Astrocyte (in vitro differentiated cells and primary cell): ENCODE measurements around the gene DMRTC1B. TPM values are rescaled to one million over a fixed set of nuclear protein-coding genes. Genes with fewer than 3 reads are reported as not detected.

Source experiments
- total RNA-seq: library from RNA; stranded (reverse); gene quantifications from 2 replicates; pipeline ENCODE4 v1.2.1, GENCODE V29; 2021

DMRTC1B gene
- total RNA-seq, 1 donor from 2014 or later: not detected

Other genes starting within 250 kb of the DMRTC1B start
- 23.6 and 24.3 TPM in 2 replicates for gene HDAC8, start 204.0 kb upstream of the DMRTC1B start, total RNA-seq
- gene PHKA1, start 62.6 kb upstream of the DMRTC1B start, total RNA-seq: 6.5 and 7.5 TPM in 2 replicates
- not detected in 2 replicates for gene FAM236B, start 5.8 kb downstream of the DMRTC1B start, total RNA-seq
- not detected in 2 replicates for gene FAM236D, start 31.3 kb downstream of the DMRTC1B start, total RNA-seq
- not detected in 2 replicates for gene FAM236C, start 135.7 kb downstream of the DMRTC1B start, total RNA-seq
- not detected in 2 replicates for gene FAM236A, start 161.3 kb downstream of the DMRTC1B start, total RNA-seq
- gene DMRTC1, start 166.9 kb downstream of the DMRTC1B start, total RNA-seq: not detected in 2 replicates
- 0.14 TPM in 1 of 2 replicates, not detected in the other for gene PABPC1L2B, start 226.0 kb downstream of the DMRTC1B start, total RNA-seq